GOT3 (cell line): ENCODE results near the gene RFX7.

Experiments
- DNase-seq: peaks from one replicate; lab custom pipeline; 2025; ENCODE audit warnings: mixed read lengths; lab: John Stamatoyannopoulos, UW

RFX7 gene

DNA sequence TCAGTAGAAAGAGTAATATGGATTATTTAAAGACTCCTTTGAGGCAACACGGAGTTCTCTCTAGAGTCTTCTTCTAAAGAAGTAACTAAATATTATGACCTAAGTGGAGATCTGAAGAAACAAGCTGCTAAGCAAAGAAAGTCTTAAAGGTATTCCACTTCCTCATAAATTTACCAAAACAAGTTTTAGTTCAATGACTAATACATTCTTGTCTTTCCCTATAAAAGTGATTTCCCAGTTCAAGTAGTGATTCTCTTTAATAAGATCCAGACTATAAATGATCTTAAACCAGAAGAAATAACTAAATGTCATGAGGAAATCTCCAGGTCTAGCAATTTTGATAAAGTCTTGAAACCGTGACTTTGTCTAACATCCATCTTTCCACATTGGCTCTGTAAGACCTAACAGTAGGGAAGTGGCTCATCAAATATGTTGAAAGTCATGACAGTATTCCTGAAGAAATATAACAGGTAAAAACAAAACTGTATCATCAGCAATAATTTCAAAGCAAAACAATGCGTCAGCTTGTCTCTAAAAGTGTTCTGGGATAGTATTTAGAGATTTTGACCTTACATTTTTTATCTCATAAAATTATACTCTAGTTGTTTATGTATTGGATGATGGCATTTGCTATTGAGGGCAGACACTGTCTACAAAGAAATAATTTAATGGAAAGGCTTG is 198.5 kb downstream of the RFX7 start:
- DNase-seq = no peak

DNA sequence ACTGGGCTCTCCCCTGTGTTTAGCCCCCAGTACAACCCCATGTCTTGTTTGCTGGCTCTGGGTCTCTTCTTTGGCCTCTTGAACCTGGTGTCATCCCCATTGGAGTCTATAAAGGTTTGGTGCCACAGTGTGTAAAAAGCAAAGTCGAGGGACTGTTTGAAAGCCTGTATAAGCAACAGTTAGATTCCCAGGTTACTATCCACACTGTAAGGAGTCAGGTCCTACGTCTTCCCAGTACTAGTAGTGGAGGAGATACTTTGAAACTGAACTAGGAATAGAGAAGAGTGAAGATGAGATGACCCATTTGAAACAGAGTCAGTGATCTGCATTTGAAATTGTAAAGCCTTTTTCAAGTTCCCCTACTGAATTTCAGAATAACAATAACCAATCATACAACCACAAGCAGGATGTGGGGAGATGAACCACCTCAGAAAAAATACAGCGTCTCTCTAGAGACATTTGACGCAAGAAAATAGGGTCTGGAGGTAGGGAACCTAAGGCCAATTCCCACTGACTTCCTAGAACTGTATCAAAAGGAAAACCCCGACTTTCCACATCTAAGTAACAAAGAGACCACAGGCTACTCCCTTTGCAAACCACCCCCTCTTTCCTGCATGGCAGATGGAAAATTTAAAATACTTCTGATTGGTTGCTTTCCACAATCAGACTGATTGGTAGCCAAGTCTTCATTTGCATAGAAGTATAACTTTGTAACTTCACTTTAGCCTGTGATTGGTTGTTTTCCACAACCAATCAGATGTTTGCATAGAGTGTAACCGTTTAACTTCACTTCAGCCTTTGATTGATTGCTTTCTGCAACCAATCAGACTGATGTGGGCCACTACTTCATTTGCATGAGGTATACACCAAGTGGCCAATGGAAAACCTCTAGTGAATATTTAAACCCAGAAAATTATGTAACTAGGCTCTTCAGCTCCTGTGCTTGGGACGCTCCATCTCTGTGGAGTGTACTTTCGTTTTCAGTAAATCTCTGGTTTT is 200.4 kb downstream of the RFX7 start:
- DNase-seq = no peak

DNA sequence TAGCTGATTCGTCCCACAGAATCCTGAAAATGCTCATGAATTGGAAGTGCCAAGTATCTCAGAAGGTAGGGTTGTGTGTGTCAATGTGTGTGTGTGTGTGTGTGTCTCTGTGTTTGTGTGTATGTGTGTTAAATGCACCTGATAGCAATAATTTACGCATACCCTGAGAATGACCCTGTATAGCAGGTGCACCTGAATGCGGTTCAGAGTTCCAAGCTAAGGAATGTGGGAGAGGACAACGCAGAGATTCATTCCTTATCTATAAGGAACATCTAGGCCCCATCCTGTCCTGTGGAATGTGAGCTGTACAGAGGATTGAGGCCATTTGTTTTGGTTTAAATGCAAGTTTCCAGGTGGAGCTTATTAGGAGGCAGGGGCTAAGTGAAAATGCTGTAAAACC is 201.2 kb downstream of the RFX7 start:
- DNase-seq = no peak

DNA sequence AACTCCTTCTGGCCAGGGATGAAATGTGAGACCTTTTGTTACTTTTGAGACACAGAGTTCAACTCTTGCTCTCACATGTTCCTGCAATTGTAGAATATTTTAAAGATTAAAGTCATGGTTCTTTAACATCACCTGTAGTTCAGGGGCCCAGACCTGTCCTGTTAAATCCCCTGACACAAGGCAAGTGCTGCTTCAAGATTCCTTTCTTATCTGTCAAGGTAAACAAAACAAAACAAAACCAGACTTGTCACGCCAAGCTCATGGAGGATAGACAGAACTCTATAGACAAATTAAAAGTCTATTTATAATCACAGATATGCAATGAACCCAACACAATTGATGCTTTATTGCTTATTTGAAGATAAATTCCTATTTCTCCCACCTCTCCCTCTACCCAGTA is 201.6 kb downstream of the RFX7 start:
- DNase-seq = no peak

DNA sequence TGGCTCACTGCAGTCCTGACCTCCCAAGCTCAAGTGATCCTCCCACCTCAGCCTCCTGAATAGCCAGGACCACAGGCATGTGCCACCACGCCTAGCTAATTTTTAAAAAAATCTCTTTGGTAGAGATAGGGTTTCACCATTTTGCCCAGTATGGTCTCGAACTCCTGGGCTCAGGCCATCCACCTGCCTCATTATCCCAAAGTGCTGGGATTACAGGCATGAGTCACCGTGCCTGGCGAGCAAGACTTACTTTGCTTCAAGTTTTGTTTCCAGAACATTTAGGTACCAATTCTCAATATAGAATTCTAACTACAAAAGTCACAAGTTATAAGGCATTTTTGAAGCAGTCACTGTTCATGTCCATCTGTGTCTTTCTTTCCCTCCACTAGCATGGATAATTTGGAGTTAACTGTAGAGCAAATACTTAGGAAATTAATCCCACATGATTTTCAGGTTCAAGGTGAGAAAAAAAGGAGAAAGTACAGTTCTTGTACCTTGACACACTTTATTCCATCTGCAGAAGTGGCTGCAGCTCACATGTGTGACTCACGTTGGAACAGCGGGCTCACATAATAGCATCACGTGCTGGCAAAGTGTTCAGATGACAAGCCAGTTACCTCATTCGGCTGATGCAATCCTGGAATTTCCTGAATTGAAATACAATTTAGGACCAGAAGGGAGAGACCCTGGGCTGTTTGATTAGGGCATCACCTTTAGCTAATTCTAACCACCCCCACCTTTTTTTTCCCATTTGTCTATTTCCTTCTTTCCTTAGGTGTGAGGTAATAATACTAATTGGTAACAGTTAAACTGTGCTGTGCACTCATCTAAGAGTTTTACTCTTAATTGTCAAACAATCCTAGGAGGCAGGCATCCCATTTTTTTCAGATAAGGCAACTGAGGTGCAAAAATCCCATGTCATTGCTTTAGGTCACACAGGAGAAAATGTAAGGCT is 203.3 kb downstream of the RFX7 start:
- DNase-seq = peak; percentile 6

DNA sequence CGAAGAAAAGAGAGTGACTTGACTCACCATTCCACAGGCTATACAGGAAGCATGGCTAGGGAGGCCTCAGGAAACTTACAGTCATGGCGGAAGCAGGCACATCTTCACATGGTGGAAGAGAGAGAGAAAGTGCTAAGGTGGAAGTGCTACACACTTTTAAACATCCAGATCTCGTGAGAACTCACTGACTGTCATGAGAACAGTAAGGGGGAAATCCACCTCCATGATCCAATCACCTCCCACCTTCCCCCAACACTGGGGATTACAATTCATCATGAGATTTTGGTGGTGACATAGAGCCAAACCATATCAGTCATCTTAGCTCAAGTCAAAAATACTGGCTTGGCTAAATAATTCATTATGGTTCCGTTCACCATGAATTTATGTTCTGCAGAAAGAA is 205.0 kb downstream of the RFX7 start:
- no peak for DNase-seq

DNA sequence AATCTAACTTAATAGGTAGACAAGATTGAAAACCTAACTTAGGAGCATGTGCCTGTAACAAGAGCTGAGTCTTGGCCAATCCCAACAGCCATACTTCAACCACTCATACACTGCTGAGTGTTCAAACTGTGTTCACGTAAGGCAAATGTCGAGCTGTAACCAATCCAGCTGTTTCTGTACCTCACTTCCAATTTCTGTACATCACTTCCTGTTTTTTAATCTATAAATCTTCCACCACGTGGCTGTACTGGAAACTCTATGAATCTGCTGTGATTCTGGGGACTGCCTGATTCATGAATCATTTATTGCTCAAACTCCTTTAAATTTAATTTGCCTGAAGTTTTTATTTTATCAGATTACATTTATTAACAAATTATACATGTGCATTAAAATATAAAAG is 205.7 kb downstream of the RFX7 start:
- no peak for DNase-seq
